H54 (cell line): ENCODE results near the gene HNRNPUL2.
A peak's percentile ranks its signal among the peaks of the same experiment; 100 is the strongest.
"Not testable (repeated sequence)": the region's sequence is repeated elsewhere in the genome, so short reads cannot be mapped to it uniquely, and the experiment has no call there.

Experiments used
- DNase-seq: peaks from one replicate; pipeline ENCODE4 v3.0.0; 2011; ENCODE audit warnings: low spot score, mixed read lengths; ENCODE audit not compliant: insufficient read length
- FAIRE-seq: peaks from 3 replicates; lab custom pipeline; 2011; peaks lifted over from hg19 to GRCh38; lab: Jason Lieb, UNC
- POLR2A ChIP-seq: IDR thresholded peaks from 2 replicates; pipeline ENCODE4 v1.6.1; 2011; ENCODE audit warnings: low read depth, mild to moderate bottlenecking, low read length

Gene HNRNPUL2

GRCh38 chr11:62727165-62727871, at the start of gene HNRNPUL2:
Gene HNRNPUL2, minus strand, starts transcription at chr11:62727457. Its CDS starts 301 bp downstream, at chr11:62727156.
- TF ChIP-seq POLR2A: peak; percentile 73
- peak; percentile 96 for DNase-seq
- FAIRE-seq: no peak

DNA sequence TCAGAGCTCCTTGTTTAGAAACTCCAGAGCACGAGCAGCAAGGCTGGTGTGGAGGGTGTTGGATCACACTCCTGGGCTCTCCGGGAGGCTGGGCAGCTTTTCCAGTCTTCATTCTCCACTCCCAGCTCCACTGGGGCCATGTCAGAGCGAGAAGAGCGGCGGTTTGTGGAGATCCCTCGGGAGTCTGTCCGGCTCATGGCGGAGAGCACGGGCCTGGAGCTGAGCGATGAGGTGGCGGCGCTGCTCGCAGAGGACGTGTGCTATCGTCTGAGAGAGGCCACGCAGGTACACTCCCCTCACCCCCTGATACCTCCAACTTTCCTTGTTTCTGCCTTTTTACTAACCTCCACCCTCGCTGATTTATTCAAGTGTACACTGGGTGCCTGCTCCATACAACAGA, 48.4 kb upstream of the HNRNPUL2 start:
- DNase-seq (no peak), FAIRE-seq (no peak)
- no peak for TF ChIP-seq POLR2A

- no peak for FAIRE-seq
- no peak for DNase-seq
- no peak for TF ChIP-seq POLR2A
Observed at GRCh38 chr11:62774407-62774806, 47.1 kb upstream of the HNRNPUL2 start.

DNA sequence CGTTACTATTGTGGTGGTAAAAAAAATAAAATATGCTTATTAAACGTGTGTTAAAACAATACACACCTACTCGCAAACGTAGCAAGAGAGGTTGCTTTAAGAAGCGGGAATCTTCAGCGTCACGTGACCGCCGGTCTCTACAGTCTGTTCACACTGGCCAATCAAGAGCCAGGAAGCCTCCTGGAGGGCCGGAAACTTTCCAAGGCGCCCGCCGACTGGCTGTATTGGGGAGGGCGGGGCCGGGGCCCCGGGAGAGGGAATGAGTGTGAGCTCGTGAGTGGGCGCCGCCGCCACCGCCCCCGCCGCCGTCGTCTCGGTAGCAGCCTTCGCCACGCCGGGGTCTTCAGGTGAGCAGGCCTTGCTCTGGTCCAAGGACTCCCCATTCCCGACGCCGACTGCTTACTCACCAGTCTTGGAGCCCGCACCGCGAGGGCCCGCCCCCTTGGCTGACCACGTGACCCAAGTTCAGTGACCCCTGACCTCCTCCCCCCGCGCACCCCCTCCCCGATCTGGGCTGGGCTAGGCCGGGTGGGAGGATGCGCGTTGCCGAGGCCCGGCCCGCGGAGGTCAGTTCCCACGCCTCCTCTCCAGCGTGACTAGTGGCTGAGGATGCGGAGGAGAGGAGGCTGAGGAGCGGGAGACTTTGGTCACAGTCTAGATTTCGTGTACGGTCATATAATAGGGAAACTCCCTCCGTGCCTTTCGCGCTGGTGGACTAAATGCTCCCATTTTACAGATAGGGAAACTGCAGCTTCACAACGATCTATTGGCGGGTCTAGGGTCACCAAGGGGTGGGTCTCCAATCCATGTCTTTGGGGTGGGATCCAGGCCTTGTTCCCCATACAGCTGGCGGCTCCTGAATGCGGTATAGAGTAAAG, 44.1 kb upstream of the HNRNPUL2 start, which contains the start of gene TAF6L:
Gene TAF6L (plus strand): TSS at position 253 of the 878 bp plus-strand sequence. CDS start 4,388 bp downstream, outside the sequence.
- TF ChIP-seq POLR2A: peak; percentile 66
- FAIRE-seq (no peak), DNase-seq (peak; percentile 92)

GRCh38 chr11:62770778-62771143, 43.5 kb upstream of the HNRNPUL2 start:
- FAIRE-seq: no peak
- DNase-seq: no peak
- no peak for TF ChIP-seq POLR2A

GRCh38 chr11:62760867-62761227, 33.6 kb upstream of the HNRNPUL2 start:
- not testable (repeated sequence) for DNase-seq, FAIRE-seq

DNA sequence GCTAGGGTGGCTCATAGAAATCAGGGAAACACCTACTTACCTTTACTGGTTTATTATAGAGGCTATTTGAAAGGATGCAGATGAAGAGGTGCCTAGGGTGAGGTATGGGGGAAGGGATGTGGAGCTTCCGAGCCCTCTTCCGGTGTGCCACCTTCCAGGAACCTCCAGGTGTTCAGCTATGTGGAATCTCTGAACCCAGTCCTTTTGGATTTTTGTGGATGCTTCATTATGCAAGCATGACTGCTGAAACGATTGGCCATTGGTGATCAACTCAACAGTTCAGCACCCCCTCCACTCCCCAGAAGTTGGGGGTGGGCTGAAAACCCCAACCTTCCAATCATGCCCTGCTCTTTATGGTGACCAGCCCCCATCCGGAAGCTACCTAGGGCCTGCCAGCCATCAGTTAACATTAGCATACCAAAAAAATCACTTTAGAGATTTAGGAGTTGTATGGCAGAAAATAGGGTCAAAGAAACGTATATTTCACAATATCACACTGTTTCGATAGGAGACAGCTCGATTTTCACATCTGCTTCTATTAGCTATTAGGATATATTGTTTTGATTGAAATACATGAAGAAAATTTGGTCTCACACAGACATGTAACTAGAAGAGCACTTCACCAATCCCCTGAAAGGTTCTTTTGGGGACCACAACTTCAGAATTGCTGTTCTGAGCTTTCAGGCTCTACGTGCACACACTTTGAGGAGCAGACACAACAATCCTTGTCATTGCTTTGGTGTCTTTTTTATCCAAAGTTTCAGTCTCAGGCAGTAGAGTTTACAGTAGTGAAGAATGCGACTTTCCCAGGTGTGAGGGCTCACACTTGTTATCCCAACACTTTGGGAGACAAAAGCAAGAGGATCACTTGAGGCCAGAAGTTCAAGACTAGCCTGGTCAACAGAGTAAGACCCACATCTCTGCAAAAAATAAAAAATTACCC, 30.9 kb upstream of the HNRNPUL2 start:
- no peak for DNase-seq
- no peak for FAIRE-seq

DNA sequence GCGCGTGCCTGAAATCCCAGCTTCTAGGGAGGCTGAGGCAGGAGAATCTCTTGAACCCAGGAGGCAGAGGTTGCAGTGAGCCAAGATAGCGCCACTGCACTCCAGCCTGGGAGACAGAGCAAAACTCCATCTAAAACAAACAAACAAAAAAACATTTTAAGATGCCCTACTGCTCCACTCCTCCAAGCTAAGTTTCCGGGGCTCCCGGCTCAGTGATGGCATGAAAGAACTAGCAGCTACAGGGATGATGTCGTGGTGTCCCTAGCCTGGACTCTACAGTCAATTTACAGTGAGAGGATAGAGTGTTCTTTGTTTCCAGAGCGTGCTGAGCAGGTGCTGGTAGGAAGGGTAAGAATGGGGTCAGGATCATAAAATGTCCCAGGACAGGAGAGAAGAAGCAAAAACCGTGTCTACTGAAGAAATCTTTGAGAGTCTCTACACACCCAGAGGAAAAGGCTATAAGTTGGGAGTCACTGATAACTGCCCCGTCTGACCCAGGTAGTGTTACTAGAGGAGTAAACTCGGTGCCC, 27.9 kb upstream of the HNRNPUL2 start:
- DNase-seq (no peak), FAIRE-seq (no peak)
- no peak for TF ChIP-seq POLR2A

More for the DNA sequence above, 30.9 kb upstream of the HNRNPUL2 start:
- no peak for TF ChIP-seq POLR2A

GRCh38 chr11:62753736-62754603, 26.7 kb upstream of the HNRNPUL2 start, which contains the start of gene ZBTB3:
Gene ZBTB3, minus strand, starts transcription at chr11:62754160. Its CDS starts 496 bp downstream, at chr11:62753664.
- TF ChIP-seq POLR2A: peak; percentile 91
- DNase-seq (peak; percentile 94), FAIRE-seq (peak; percentile 86)

- DNase-seq: no peak
- no peak for FAIRE-seq
- TF ChIP-seq POLR2A: no peak
Observed at GRCh38 chr11:62752994-62753735, 25.9 kb upstream of the HNRNPUL2 start.

DNA sequence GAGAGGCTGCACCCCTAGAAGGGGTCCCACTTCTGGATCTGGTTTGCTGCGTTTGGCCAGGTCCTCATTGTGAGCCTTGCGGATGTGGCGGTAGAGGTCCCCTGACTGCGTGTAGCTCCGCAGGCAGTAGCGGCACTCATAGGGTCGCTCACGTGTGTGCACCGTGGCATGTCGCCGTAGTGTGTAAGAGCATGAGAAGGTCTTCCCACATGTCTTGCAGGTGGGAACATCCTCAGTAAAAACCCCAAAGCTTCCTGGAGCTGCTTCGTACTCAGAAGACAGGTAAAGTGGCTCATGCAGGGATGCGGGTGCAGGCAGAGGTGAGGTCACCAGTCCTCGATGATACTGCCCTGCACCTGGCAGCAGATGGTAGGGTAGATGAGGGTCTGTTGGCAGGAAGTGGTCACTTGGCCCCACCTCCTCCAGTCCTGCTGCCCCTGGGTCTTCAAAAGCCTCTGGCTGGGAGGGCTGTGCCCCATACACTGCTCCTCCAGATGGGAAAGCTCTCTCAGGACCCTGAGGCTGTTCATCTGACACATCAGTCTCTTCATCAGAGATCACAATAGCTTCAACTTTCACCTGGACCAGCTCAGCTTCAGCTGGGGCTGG, 25.0 kb upstream of the HNRNPUL2 start:
- no peak for TF ChIP-seq POLR2A
- FAIRE-seq (no peak), DNase-seq (no peak)

GRCh38 chr11:62749931-62750330, 22.7 kb upstream of the HNRNPUL2 start:
- FAIRE-seq, DNase-seq: not testable (repeated sequence)
